DND-41 (cell line): ENCODE measurements around the gene SYNJ1.

Experiments
- EZH2 ChIP-seq: IDR thresholded peaks from 3 replicates; pipeline ENCODE4 v1.6.1; 2012; ENCODE audit warnings: borderline replicate concordance, low read depth, mild to moderate bottlenecking, moderate library complexity, low read length, inconsistent platforms; ENCODE audit not compliant: severe bottlenecking
- TF ChIP-seq, protein P1 (sequence below): IDR thresholded peaks from 2 replicates; pipeline ENCODE4 v1.5.1; 2012; ENCODE audit warnings: borderline replicate concordance, low read length, moderate library complexity, mild to moderate bottlenecking; ENCODE audit not compliant: poor library complexity, severe bottlenecking; ENCODE audit errors: extremely low read depth

DNA sequence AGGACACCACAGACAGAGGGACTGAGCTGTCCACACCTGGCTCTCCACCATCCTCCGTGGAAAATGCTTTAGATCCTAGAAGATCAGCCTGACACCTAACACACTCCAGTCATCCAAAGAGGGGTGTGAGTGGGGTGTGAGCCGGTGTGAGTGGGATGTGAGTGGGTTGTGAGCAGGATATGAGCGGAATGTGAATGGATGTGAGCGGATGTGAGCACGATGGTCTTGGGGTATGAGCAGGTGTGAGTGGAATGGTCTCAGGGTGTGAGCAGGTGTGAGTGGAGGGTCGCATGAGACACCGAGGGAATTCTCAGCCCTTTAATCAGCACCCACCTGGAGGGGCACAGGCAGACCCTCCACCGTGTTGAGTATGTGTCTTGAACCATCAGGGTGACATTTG, 143.3 kb downstream of the SYNJ1 start:
- TF ChIP-seq, protein P1, sequence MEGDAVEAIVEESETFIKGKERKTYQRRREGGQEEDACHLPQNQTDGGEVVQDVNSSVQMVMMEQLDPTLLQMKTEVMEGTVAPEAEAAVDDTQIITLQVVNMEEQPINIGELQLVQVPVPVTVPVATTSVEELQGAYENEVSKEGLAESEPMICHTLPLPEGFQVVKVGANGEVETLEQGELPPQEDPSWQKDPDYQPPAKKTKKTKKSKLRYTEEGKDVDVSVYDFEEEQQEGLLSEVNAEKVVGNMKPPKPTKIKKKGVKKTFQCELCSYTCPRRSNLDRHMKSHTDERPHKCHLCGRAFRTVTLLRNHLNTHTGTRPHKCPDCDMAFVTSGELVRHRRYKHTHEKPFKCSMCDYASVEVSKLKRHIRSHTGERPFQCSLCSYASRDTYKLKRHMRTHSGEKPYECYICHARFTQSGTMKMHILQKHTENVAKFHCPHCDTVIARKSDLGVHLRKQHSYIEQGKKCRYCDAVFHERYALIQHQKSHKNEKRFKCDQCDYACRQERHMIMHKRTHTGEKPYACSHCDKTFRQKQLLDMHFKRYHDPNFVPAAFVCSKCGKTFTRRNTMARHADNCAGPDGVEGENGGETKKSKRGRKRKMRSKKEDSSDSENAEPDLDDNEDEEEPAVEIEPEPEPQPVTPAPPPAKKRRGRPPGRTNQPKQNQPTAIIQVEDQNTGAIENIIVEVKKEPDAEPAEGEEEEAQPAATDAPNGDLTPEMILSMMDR = no peak
- no peak for TF ChIP-seq EZH2
